GM19193 (cell line): ENCODE results near the gene CLPTM1L.

ENCODE experiments used
- POLR2A ChIP-seq: IDR thresholded peaks from 4 replicates; pipeline ENCODE4 v1.6.1; 2011; ENCODE audit not compliant: insufficient read depth, insufficient read length; ENCODE audit errors: extremely low read depth

The CLPTM1L gene

GRCh38 chr5:1315018-1315708, 29.7 kb downstream of the CLPTM1L start:
- TF ChIP-seq POLR2A = no peak

GRCh38 chr5:1314564-1314982, 30.3 kb downstream of the CLPTM1L start:
- no peak for TF ChIP-seq POLR2A

GRCh38 chr5:1312993-1313833, 31.7 kb downstream of the CLPTM1L start:
- TF ChIP-seq POLR2A = no peak

GRCh38 chr5:1312206-1312605, 32.7 kb downstream of the CLPTM1L start:
- TF ChIP-seq POLR2A = no peak

GRCh38 chr5:1311439-1312055, 33.4 kb downstream of the CLPTM1L start:
- TF ChIP-seq POLR2A = no peak

GRCh38 chr5:1310118-1310517, 34.8 kb downstream of the CLPTM1L start:
- TF ChIP-seq POLR2A = no peak

- no peak for TF ChIP-seq POLR2A
These were observed 40.9 kb downstream of the CLPTM1L start for GRCh38 chr5:1304033-1304432.

- no peak for TF ChIP-seq POLR2A
These were observed 42.6 kb downstream of the CLPTM1L start for GRCh38 chr5:1302258-1302657.

GRCh38 chr5:1300581-1301083, 44.3 kb downstream of the CLPTM1L start:
- TF ChIP-seq POLR2A = no peak

- TF ChIP-seq POLR2A = no peak
These were observed 44.9 kb downstream of the CLPTM1L start for GRCh38 chr5:1299961-1300360.

GRCh38 chr5:1299511-1299850, 45.4 kb downstream of the CLPTM1L start:
- TF ChIP-seq POLR2A = no peak

- no peak for TF ChIP-seq POLR2A
These were observed 46.0 kb downstream of the CLPTM1L start for GRCh38 chr5:1298723-1299510.

- no peak for TF ChIP-seq POLR2A
These were observed 46.8 kb downstream of the CLPTM1L start for GRCh38 chr5:1298067-1298551.

GRCh38 chr5:1297243-1297642, 47.7 kb downstream of the CLPTM1L start:
- no peak for TF ChIP-seq POLR2A

GRCh38 chr5:1295650-1296037, 49.3 kb downstream of the CLPTM1L start:
- no peak for TF ChIP-seq POLR2A
